ENCODE data around the gene RNF169.
"Not testable (repeated sequence)": the region's sequence is repeated elsewhere in the genome, so short reads cannot be mapped to it uniquely, and the experiment has no call there.

RNF169 gene

GRCh38 chr11:74824285-74824982, 75.8 kb downstream of the RNF169 start:
- no peak for DNase-seq (ENCODE audit: low spot score)

GRCh38 chr11:74825596-74825995, 76.9 kb downstream of the RNF169 start:
- not testable (repeated sequence) for DNase-seq (ENCODE audit: low spot score)

- no peak for DNase-seq (ENCODE audit: low spot score)
These were observed 78.3 kb downstream of the RNF169 start for GRCh38 chr11:74826901-74827300.

GRCh38 chr11:74837191-74837590, 88.5 kb downstream of the RNF169 start:
- no peak for DNase-seq (ENCODE audit: low spot score)

GRCh38 chr11:74838188-74838587, 89.5 kb downstream of the RNF169 start:
- DNase-seq (ENCODE audit: low spot score) = no peak

GRCh38 chr11:74839446-74839845, 90.8 kb downstream of the RNF169 start:
- no peak for DNase-seq (ENCODE audit: low spot score)

GRCh38 chr11:74839971-74840370, 91.3 kb downstream of the RNF169 start:
- no peak for DNase-seq (ENCODE audit: low spot score)

- DNase-seq (ENCODE audit: low spot score) = no peak
These were observed 91.8 kb downstream of the RNF169 start for GRCh38 chr11:74840486-74840885.

- no peak for DNase-seq (ENCODE audit: low spot score)
These were observed 94.3 kb downstream of the RNF169 start for GRCh38 chr11:74842967-74843366.

GRCh38 chr11:74844072-74844471, 95.4 kb downstream of the RNF169 start:
- DNase-seq (ENCODE audit: low spot score) = no peak

- no peak for DNase-seq (ENCODE audit: low spot score)
These were observed 96.2 kb downstream of the RNF169 start for GRCh38 chr11:74844865-74845264.

- no peak for DNase-seq (ENCODE audit: low spot score)
These were observed 97.4 kb downstream of the RNF169 start for GRCh38 chr11:74845978-74846517.

GRCh38 chr11:74846770-74847169, 98.1 kb downstream of the RNF169 start:
- DNase-seq (ENCODE audit: low spot score) = no peak

- DNase-seq (ENCODE audit: low spot score) = no peak
These were observed 98.7 kb downstream of the RNF169 start for GRCh38 chr11:74847395-74847794.

GRCh38 chr11:74847895-74848294, 99.2 kb downstream of the RNF169 start:
- no peak for DNase-seq (ENCODE audit: low spot score)

GRCh38 chr11:74849525-74850391, 101.1 kb downstream of the RNF169 start:
- peak; percentile 73 for DNase-seq (ENCODE audit: low spot score)

- DNase-seq (ENCODE audit: low spot score) = no peak
These were observed 104.6 kb downstream of the RNF169 start for GRCh38 chr11:74853223-74853622.

GRCh38 chr11:74860743-74861142, 112.1 kb downstream of the RNF169 start:
- no peak for DNase-seq (ENCODE audit: low spot score)

- DNase-seq (ENCODE audit: low spot score) = no peak
These were observed 114.8 kb downstream of the RNF169 start for GRCh38 chr11:74863410-74863809.

GRCh38 chr11:74866557-74866956, 117.9 kb downstream of the RNF169 start:
- no peak for DNase-seq (ENCODE audit: low spot score)

GRCh38 chr11:74870485-74870884, 121.8 kb downstream of the RNF169 start:
- DNase-seq (ENCODE audit: low spot score) = peak; percentile 55

GRCh38 chr11:74871037-74871436, 122.4 kb downstream of the RNF169 start:
- DNase-seq (ENCODE audit: low spot score) = no peak

- DNase-seq (ENCODE audit: low spot score) = no peak
These were observed 128.5 kb downstream of the RNF169 start for GRCh38 chr11:74877132-74877531.

All from hepatic stellate cell (primary cell).